K562 (cell line): ENCODE measurements around the gene DCST1. TPM values are rescaled to one million over a fixed set of nuclear protein-coding genes. Genes with fewer than 3 reads are reported as not detected.

ENCODE experiments used
- ZNF232 ChIP-seq: sonication (generic); formaldehyde crosslinking; IDR thresholded peaks from 2 replicates; pipeline ENCODE4 v1.8.0; 2022; ENCODE audit warnings: mild to moderate bottlenecking, missing genetic modification reagents
- polyA plus RNA-seq, 8 experiments: library from polyadenylated mRNA; depleted of rRNA in 4 of 8; stranded (reverse) in 5 of 8; unstranded in 3 of 8; fragments of >200 nt; fragmentation: Nextera tagmentation in 2 of 8; fragmentation: Illumina TruSeq in 1 of 8; extraction: Ambion mirVana in 2 of 8; extraction: Trizol in 1 of 8; gene quantifications; 2 replicates each; pipeline versions ENCODE4 v1.2.1 to v1.2.3, GENCODE V29; 2011 to 2014; ENCODE audit warnings: inconsistent platforms in 1 of 8, missing spikeins in 1 of 8
- total RNA-seq, 7 experiments: library from RNA; depleted of rRNA in 6 of 7; stranded (reverse); fragments of >200 nt in 6 of 7; fragmentation: Illumina TruSeq in 2 of 7; extraction: Trizol in 2 of 7; gene quantifications; 2 replicates each; pipeline versions ENCODE4 v1.2.1 to v1.2.3, GENCODE V29; 2011 to 2021; ENCODE audit warnings: low replicate concordance in 1 of 7
- TF ChIP-seq, protein P1 (sequence below): fragments of 200-600 bp; sonication (generic); IDR thresholded peaks from one replicate; pipeline ENCODE4 v1.6.1; 2012; ENCODE audit warnings: mild to moderate bottlenecking, low read depth, low read length, inconsistent platforms
- TF ChIP-seq, protein P2 (sequence below): fragments of 450-650 bp; IDR thresholded peaks from 2 replicates; pipeline ENCODE4 v1.6.1; 2016; ENCODE audit warnings: mild to moderate bottlenecking, moderate library complexity

The DCST1 gene
- total and polyA plus RNA-seq, 9 of the 15 experiments (the other 6 are each of a cell fraction or from before 2014, with no cell fraction given), result not detected

DNA sequence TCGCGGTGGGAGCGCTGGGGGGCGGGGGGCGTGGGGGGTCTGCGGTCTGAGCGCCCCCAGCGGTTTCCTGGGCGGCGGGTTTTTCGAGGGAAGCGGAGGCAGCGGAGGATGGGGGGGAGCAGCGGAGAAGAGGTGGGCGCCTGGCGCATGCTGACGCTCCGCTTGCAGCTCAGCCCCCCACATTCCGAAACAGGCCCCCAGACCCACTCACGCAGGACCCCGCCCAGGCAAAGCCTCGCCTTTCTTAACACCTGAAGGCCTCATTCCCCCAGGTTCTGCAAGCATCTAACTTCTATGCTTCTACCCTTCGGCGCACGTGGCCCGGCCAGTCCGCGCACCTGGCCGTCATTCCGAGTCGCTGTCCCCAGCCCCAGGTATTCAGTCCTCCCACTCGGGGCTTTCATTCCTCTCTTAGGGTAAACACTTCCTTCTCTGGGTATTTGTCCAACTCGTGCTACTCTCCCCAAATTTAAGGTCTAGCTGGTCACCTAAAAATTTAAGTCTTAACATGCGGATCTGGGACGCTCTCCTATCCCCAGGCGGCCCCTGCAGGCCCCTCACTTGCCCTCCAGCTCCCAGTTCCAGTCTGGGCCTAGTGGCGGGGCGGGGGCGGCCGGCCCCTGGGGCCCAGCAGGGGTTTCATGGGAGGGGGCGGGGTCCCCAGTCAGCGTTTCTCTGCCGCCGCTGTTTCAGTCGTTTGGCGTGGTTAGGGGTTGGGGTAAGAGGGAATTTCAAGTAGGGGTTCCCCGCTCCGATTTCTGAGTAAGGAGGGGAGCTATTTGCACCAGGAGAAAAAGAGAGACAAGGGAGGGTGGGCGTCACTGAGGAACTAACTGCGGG is 33.8 kb upstream of the DCST1 start (continued):
- TF ChIP-seq, protein P1, sequence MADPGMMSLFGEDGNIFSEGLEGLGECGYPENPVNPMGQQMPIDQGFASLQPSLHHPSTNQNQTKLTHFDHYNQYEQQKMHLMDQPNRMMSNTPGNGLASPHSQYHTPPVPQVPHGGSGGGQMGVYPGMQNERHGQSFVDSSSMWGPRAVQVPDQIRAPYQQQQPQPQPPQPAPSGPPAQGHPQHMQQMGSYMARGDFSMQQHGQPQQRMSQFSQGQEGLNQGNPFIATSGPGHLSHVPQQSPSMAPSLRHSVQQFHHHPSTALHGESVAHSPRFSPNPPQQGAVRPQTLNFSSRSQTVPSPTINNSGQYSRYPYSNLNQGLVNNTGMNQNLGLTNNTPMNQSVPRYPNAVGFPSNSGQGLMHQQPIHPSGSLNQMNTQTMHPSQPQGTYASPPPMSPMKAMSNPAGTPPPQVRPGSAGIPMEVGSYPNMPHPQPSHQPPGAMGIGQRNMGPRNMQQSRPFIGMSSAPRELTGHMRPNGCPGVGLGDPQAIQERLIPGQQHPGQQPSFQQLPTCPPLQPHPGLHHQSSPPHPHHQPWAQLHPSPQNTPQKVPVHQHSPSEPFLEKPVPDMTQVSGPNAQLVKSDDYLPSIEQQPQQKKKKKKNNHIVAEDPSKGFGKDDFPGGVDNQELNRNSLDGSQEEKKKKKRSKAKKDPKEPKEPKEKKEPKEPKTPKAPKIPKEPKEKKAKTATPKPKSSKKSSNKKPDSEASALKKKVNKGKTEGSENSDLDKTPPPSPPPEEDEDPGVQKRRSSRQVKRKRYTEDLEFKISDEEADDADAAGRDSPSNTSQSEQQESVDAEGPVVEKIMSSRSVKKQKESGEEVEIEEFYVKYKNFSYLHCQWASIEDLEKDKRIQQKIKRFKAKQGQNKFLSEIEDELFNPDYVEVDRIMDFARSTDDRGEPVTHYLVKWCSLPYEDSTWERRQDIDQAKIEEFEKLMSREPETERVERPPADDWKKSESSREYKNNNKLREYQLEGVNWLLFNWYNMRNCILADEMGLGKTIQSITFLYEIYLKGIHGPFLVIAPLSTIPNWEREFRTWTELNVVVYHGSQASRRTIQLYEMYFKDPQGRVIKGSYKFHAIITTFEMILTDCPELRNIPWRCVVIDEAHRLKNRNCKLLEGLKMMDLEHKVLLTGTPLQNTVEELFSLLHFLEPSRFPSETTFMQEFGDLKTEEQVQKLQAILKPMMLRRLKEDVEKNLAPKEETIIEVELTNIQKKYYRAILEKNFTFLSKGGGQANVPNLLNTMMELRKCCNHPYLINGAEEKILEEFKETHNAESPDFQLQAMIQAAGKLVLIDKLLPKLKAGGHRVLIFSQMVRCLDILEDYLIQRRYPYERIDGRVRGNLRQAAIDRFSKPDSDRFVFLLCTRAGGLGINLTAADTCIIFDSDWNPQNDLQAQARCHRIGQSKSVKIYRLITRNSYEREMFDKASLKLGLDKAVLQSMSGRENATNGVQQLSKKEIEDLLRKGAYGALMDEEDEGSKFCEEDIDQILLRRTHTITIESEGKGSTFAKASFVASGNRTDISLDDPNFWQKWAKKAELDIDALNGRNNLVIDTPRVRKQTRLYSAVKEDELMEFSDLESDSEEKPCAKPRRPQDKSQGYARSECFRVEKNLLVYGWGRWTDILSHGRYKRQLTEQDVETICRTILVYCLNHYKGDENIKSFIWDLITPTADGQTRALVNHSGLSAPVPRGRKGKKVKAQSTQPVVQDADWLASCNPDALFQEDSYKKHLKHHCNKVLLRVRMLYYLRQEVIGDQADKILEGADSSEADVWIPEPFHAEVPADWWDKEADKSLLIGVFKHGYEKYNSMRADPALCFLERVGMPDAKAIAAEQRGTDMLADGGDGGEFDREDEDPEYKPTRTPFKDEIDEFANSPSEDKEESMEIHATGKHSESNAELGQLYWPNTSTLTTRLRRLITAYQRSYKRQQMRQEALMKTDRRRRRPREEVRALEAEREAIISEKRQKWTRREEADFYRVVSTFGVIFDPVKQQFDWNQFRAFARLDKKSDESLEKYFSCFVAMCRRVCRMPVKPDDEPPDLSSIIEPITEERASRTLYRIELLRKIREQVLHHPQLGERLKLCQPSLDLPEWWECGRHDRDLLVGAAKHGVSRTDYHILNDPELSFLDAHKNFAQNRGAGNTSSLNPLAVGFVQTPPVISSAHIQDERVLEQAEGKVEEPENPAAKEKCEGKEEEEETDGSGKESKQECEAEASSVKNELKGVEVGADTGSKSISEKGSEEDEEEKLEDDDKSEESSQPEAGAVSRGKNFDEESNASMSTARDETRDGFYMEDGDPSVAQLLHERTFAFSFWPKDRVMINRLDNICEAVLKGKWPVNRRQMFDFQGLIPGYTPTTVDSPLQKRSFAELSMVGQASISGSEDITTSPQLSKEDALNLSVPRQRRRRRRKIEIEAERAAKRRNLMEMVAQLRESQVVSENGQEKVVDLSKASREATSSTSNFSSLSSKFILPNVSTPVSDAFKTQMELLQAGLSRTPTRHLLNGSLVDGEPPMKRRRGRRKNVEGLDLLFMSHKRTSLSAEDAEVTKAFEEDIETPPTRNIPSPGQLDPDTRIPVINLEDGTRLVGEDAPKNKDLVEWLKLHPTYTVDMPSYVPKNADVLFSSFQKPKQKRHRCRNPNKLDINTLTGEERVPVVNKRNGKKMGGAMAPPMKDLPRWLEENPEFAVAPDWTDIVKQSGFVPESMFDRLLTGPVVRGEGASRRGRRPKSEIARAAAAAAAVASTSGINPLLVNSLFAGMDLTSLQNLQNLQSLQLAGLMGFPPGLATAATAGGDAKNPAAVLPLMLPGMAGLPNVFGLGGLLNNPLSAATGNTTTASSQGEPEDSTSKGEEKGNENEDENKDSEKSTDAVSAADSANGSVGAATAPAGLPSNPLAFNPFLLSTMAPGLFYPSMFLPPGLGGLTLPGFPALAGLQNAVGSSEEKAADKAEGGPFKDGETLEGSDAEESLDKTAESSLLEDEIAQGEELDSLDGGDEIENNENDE, result no peak
- TF ChIP-seq, protein P2, sequence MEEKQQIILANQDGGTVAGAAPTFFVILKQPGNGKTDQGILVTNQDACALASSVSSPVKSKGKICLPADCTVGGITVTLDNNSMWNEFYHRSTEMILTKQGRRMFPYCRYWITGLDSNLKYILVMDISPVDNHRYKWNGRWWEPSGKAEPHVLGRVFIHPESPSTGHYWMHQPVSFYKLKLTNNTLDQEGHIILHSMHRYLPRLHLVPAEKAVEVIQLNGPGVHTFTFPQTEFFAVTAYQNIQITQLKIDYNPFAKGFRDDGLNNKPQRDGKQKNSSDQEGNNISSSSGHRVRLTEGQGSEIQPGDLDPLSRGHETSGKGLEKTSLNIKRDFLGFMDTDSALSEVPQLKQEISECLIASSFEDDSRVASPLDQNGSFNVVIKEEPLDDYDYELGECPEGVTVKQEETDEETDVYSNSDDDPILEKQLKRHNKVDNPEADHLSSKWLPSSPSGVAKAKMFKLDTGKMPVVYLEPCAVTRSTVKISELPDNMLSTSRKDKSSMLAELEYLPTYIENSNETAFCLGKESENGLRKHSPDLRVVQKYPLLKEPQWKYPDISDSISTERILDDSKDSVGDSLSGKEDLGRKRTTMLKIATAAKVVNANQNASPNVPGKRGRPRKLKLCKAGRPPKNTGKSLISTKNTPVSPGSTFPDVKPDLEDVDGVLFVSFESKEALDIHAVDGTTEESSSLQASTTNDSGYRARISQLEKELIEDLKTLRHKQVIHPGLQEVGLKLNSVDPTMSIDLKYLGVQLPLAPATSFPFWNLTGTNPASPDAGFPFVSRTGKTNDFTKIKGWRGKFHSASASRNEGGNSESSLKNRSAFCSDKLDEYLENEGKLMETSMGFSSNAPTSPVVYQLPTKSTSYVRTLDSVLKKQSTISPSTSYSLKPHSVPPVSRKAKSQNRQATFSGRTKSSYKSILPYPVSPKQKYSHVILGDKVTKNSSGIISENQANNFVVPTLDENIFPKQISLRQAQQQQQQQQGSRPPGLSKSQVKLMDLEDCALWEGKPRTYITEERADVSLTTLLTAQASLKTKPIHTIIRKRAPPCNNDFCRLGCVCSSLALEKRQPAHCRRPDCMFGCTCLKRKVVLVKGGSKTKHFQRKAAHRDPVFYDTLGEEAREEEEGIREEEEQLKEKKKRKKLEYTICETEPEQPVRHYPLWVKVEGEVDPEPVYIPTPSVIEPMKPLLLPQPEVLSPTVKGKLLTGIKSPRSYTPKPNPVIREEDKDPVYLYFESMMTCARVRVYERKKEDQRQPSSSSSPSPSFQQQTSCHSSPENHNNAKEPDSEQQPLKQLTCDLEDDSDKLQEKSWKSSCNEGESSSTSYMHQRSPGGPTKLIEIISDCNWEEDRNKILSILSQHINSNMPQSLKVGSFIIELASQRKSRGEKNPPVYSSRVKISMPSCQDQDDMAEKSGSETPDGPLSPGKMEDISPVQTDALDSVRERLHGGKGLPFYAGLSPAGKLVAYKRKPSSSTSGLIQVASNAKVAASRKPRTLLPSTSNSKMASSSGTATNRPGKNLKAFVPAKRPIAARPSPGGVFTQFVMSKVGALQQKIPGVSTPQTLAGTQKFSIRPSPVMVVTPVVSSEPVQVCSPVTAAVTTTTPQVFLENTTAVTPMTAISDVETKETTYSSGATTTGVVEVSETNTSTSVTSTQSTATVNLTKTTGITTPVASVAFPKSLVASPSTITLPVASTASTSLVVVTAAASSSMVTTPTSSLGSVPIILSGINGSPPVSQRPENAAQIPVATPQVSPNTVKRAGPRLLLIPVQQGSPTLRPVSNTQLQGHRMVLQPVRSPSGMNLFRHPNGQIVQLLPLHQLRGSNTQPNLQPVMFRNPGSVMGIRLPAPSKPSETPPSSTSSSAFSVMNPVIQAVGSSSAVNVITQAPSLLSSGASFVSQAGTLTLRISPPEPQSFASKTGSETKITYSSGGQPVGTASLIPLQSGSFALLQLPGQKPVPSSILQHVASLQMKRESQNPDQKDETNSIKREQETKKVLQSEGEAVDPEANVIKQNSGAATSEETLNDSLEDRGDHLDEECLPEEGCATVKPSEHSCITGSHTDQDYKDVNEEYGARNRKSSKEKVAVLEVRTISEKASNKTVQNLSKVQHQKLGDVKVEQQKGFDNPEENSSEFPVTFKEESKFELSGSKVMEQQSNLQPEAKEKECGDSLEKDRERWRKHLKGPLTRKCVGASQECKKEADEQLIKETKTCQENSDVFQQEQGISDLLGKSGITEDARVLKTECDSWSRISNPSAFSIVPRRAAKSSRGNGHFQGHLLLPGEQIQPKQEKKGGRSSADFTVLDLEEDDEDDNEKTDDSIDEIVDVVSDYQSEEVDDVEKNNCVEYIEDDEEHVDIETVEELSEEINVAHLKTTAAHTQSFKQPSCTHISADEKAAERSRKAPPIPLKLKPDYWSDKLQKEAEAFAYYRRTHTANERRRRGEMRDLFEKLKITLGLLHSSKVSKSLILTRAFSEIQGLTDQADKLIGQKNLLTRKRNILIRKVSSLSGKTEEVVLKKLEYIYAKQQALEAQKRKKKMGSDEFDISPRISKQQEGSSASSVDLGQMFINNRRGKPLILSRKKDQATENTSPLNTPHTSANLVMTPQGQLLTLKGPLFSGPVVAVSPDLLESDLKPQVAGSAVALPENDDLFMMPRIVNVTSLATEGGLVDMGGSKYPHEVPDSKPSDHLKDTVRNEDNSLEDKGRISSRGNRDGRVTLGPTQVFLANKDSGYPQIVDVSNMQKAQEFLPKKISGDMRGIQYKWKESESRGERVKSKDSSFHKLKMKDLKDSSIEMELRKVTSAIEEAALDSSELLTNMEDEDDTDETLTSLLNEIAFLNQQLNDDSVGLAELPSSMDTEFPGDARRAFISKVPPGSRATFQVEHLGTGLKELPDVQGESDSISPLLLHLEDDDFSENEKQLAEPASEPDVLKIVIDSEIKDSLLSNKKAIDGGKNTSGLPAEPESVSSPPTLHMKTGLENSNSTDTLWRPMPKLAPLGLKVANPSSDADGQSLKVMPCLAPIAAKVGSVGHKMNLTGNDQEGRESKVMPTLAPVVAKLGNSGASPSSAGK, result peak; percentile 98
- TF ChIP-seq ZNF232 (CRISPR knock-in tag), result peak; percentile 80
